Left lobe of liver (tissue), 2 donors: ENCODE measurements around the gene SNTG2. TPM values are rescaled to one million over a fixed set of nuclear protein-coding genes. Genes with fewer than 3 reads are reported as not detected.

Experiments used
- ATAC-seq: fragments of 200-7000 bp; cut with Tn5 transposase; one replicate; pipeline ENCODE4 v1.9.1; 2020; ENCODE audit warnings: mild to moderate bottlenecking, moderate library complexity
- DNase-seq: peaks from one replicate; pipeline ENCODE4 v3.0.0-alpha.2; 2020; ENCODE audit warnings: low spot score
- total RNA-seq: library from RNA; stranded (reverse); gene quantifications from one replicate; pipeline ENCODE4 v1.2.1, GENCODE V29; 2021
- donor health status: DM: no; HTN: no; CAD: no; lungs with moderate emphysema.
- donor health status: DM: no; HTN: yes; CAD: no.

SNTG2 gene
- total RNA-seq, 1 donor from 2014 or later, result not detected

GRCh38 chr2:949384-950079 lies 1.1 kb upstream of the SNTG2 start:
- DNase-seq, result no peak
- no peak for ATAC-seq

- no peak for DNase-seq
- no peak for ATAC-seq
Measured at GRCh38 chr2:951224-952006, 766 bp downstream of the SNTG2 start.

GRCh38 chr2:953408-953807 lies 2.8 kb downstream of the SNTG2 start:
- DNase-seq, result no peak
- no peak for ATAC-seq

- DNase-seq (no peak), ATAC-seq (no peak)
Measured at GRCh38 chr2:953975-954686, 3.5 kb downstream of the SNTG2 start.

- ATAC-seq, result no peak
- DNase-seq, result no peak
Measured at GRCh38 chr2:954687-955000, 4.0 kb downstream of the SNTG2 start.

GRCh38 chr2:955829-956731 lies 5.4 kb downstream of the SNTG2 start:
- ATAC-seq (no peak), DNase-seq (no peak)

GRCh38 chr2:959457-959856 lies 8.8 kb downstream of the SNTG2 start:
- DNase-seq (no peak), ATAC-seq (no peak)

- DNase-seq (no peak), ATAC-seq (no peak)
Measured at GRCh38 chr2:960061-960736, 9.6 kb downstream of the SNTG2 start.

GRCh38 chr2:961786-962185 lies 11.1 kb downstream of the SNTG2 start:
- ATAC-seq (no peak), DNase-seq (no peak)

- ATAC-seq (no peak), DNase-seq (no peak)
Measured at GRCh38 chr2:963876-964275, 13.2 kb downstream of the SNTG2 start.

GRCh38 chr2:964562-964961 lies 13.9 kb downstream of the SNTG2 start:
- ATAC-seq (no peak), DNase-seq (no peak)

- ATAC-seq (no peak), DNase-seq (no peak)
Measured at GRCh38 chr2:965640-966147, 15.0 kb downstream of the SNTG2 start.

- no peak for DNase-seq
- ATAC-seq, result no peak
Measured at GRCh38 chr2:973129-973528, 22.5 kb downstream of the SNTG2 start.

- ATAC-seq (no peak), DNase-seq (no peak)
Measured at GRCh38 chr2:974054-974453, 23.4 kb downstream of the SNTG2 start.

- no peak for ATAC-seq
- no peak for DNase-seq
Measured at GRCh38 chr2:974502-974901, 23.9 kb downstream of the SNTG2 start.

GRCh38 chr2:975095-975494 lies 24.4 kb downstream of the SNTG2 start:
- DNase-seq (no peak), ATAC-seq (no peak)

- ATAC-seq (no peak), DNase-seq (no peak)
Measured at GRCh38 chr2:979069-979928, 28.6 kb downstream of the SNTG2 start.

GRCh38 chr2:980176-980575 lies 29.5 kb downstream of the SNTG2 start:
- ATAC-seq (no peak), DNase-seq (no peak)

GRCh38 chr2:981258-981657 lies 30.6 kb downstream of the SNTG2 start:
- DNase-seq (no peak), ATAC-seq (no peak)
